ENCODE data around the gene TOMM34. TPM values are rescaled to one million over a fixed set of nuclear protein-coding genes. Genes with fewer than 3 reads are reported as not detected.

Gene TOMM34
- total and polyA plus RNA-seq, 2 of the 13 experiments (the other 11 are each of a cell fraction or from before 2014, with no cell fraction given): 36.2 to 52.0 TPM

DNA sequence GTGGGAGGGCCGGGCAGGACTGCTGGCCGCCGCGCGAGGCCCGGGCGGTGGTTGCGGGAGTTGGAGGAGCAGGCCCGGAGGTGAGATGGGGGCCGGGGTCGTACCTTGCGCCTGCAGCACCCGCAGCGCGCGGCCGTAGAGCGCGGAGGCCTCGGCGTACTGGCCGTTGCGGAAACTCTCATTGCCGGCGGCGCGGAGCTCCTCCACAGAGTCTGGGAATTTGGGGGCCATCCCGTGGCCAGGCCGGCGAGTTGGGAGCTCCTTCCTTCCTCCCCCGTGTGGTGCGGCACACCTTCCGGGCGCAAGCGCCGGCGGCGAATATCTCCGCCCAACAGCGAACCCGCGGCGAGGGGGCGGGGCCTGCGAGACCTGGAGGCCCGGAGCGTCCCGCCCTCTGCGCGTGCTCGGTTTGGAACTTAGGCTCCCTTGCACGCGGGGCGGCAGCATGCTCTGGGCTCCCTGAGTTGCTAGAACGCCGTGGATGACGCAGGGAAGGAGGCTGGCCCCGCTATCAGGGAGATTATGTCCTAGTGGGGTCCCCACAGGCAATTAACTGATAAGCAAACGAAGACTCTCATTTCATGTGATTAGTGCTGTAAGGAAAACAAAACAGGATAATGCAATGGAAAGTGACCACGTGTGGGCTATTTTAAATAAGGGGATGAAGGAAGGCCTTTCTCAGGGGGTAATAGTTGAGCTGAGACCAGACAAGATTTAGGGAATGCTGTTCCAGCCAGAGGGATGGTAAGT is at the start of gene TOMM34 (continued):
- TF ChIP-seq ZSCAN20 (CRISPR knock-in tag; IDR thresholded peaks at IDR 0.05; ENCODE audit: borderline replicate concordance): no peak; the same call in none of the 2 replicates
- peak; percentile 99 for TF ChIP-seq ZFP36L1 (CRISPR knock-in tag; IDR thresholded peaks at IDR 0.05)
- TF ChIP-seq CENPX (CRISPR knock-in tag; IDR thresholded peaks at IDR 0.05): no peak
- TF ChIP-seq, protein P1, sequence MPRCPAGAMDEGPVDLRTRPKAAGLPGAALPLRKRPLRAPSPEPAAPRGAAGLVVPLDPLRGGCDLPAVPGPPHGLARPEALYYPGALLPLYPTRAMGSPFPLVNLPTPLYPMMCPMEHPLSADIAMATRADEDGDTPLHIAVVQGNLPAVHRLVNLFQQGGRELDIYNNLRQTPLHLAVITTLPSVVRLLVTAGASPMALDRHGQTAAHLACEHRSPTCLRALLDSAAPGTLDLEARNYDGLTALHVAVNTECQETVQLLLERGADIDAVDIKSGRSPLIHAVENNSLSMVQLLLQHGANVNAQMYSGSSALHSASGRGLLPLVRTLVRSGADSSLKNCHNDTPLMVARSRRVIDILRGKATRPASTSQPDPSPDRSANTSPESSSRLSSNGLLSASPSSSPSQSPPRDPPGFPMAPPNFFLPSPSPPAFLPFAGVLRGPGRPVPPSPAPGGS (CRISPR knock-in tag; IDR thresholded peaks at IDR 0.05): peak; percentile 97
- peak; percentile 94; the same call in 1 of the 2 replicates for TF ChIP-seq ZNF747 (CRISPR knock-in tag; IDR thresholded peaks at IDR 0.05; ENCODE audit: borderline replicate concordance)
- peak; percentile 72 for TF ChIP-seq AHDC1 (CRISPR knock-in tag; IDR thresholded peaks at IDR 0.05; ENCODE audit: borderline replicate concordance)
- peak; percentile 48; the same call in 1 of the 2 replicates for TF ChIP-seq GMEB2 (CRISPR knock-in tag; IDR thresholded peaks at IDR 0.05; ENCODE audit: low read depth)
- no peak for TF ChIP-seq RCOR2 (CRISPR knock-in tag; IDR thresholded peaks at IDR 0.05)
- TF ChIP-seq ZNF652 (CRISPR knock-in tag; IDR thresholded peaks at IDR 0.05; ENCODE audit: borderline replicate concordance, low read depth): peak; percentile 41
- TF ChIP-seq, protein P2, sequence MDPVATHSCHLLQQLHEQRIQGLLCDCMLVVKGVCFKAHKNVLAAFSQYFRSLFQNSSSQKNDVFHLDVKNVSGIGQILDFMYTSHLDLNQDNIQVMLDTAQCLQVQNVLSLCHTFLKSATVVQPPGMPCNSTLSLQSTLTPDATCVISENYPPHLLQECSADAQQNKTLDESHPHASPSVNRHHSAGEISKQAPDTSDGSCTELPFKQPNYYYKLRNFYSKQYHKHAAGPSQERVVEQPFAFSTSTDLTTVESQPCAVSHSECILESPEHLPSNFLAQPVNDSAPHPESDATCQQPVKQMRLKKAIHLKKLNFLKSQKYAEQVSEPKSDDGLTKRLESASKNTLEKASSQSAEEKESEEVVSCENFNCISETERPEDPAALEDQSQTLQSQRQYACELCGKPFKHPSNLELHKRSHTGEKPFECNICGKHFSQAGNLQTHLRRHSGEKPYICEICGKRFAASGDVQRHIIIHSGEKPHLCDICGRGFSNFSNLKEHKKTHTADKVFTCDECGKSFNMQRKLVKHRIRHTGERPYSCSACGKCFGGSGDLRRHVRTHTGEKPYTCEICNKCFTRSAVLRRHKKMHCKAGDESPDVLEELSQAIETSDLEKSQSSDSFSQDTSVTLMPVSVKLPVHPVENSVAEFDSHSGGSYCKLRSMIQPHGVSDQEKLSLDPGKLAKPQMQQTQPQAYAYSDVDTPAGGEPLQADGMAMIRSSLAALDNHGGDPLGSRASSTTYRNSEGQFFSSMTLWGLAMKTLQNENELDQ (CRISPR knock-in tag; IDR thresholded peaks at IDR 0.05; ENCODE audit: borderline replicate concordance): no peak
- no peak for TF ChIP-seq SMARCE1 (IDR thresholded peaks at IDR 0.05; ENCODE audit: borderline replicate concordance)
- TF ChIP-seq FOXK2 (IDR thresholded peaks at IDR 0.05): no peak
- no peak for TF ChIP-seq PRPF4 (IDR thresholded peaks at IDR 0.05; ENCODE audit: low read depth, low read length, poor library complexity, severe bottlenecking)
- TF ChIP-seq HMG20B (CRISPR knock-in tag; conservative IDR thresholded peaks at IDR 0.05): no peak; the same call in 1 of the 2 replicates
- no peak for TF ChIP-seq KDM1A (CRISPR knock-in tag; IDR thresholded peaks at IDR 0.05)
- TF ChIP-seq, protein P3, sequence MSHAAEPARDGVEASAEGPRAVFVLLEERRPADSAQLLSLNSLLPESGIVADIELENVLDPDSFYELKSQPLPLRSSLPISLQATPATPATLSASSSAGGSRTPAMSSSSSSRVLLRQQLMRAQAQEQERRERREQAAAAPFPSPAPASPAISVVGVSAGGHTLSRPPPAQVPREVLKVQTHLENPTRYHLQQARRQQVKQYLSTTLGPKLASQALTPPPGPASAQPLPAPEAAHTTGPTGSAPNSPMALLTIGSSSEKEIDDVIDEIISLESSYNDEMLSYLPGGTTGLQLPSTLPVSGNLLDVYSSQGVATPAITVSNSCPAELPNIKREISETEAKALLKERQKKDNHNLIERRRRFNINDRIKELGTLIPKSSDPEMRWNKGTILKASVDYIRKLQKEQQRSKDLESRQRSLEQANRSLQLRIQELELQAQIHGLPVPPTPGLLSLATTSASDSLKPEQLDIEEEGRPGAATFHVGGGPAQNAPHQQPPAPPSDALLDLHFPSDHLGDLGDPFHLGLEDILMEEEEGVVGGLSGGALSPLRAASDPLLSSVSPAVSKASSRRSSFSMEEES (CRISPR knock-in tag; IDR thresholded peaks at IDR 0.05): peak; percentile 92
- no peak for TF ChIP-seq ZNF207 (IDR thresholded peaks at IDR 0.05; ENCODE audit: borderline replicate concordance)
